A549 treated with Mapracorat at 1 μM for 4 hours (cell line): ENCODE measurements around the gene LTBR. TPM values are rescaled to one million over a fixed set of nuclear protein-coding genes. Genes with fewer than 3 reads are reported as not detected.

Experiments used
- total RNA-seq: library from RNA; stranded (reverse); fragments of 200-300 nt; extraction: Qiagen RNA extraction; gene quantifications from 5 replicates; pipeline ENCODE4 v1.2.3, GENCODE V29; 2022

The LTBR gene
- total RNA-seq, result 199 to 249 TPM (median 243 TPM) in 5 replicates

GRCh38 chr12:6383572-6384498 is at the start of gene LTBR:
Gene LTBR (plus strand): TSS chr12:6384162. CDS start chr12:6384359, 197 bp downstream.

GRCh38 chr12:6341417-6342139 is 42.4 kb upstream of the LTBR start, which contains the start of gene TNFRSF1A:
Gene TNFRSF1A (minus strand): TSS chr12:6342076. CDS start chr12:6341814, 262 bp downstream.

GRCh38 chr12:6375269-6376078 is 8.5 kb upstream of the LTBR start, which contains the start of gene SCNN1A:
Gene SCNN1A (minus strand): TSS chr12:6375563. CDS start chr12:6374783, 780 bp downstream.

Other genes with a start within 250 kb of the LTBR start
- gene CD9, start 183.8 kb upstream of the LTBR start, total RNA-seq, result 247 to 271 TPM (median 270 TPM) in 5 replicates
- gene PLEKHG6, start 73.5 kb upstream of the LTBR start, total RNA-seq, result 0.23 to 0.95 TPM (median 0.29 TPM) in 5 replicates
- 409 to 630 TPM (median 493 TPM) in 5 replicates for gene TNFRSF1A, start 42.1 kb upstream of the LTBR start, total RNA-seq
- gene SCNN1A, start 8.6 kb upstream of the LTBR start, total RNA-seq, result 19.9 to 30.2 TPM (median 26.5 TPM) in 5 replicates
- not detected in 5 replicates for gene CD27, start 60.8 kb downstream of the LTBR start, total RNA-seq
- gene TAPBPL, start 67.9 kb downstream of the LTBR start, total RNA-seq, result 3.5 to 4.3 TPM (median 3.5 TPM) in 5 replicates
- gene VAMP1, start 86.5 kb downstream of the LTBR start, total RNA-seq, result 9.8 to 13.4 TPM (median 12.1 TPM) in 5 replicates
- 282 to 327 TPM (median 309 TPM) in 5 replicates for gene MRPL51, start 109.1 kb downstream of the LTBR start, total RNA-seq
- 56.5 to 62.5 TPM (median 60.7 TPM) in 5 replicates for gene NCAPD2, start 109.9 kb downstream of the LTBR start, total RNA-seq
- 7,029 to 9,300 TPM (median 8,522 TPM) in 5 replicates for gene GAPDH, start 150.4 kb downstream of the LTBR start, total RNA-seq
- gene IFFO1, start 171.9 kb downstream of the LTBR start, total RNA-seq, result 1.6 to 2.5 TPM (median 2.2 TPM) in 5 replicates
- gene NOP2, start 184.1 kb downstream of the LTBR start, total RNA-seq, result 91.7 to 109 TPM (median 98.4 TPM) in 5 replicates
- gene CHD4, start 223.2 kb downstream of the LTBR start, total RNA-seq, result 59.8 to 76.6 TPM (median 62.8 TPM) in 5 replicates